ENCODE measurements around the gene TTN. TPM values are rescaled to one million over a fixed set of nuclear protein-coding genes. Genes with fewer than 3 reads are reported as not detected.

Gene TTN
- polyA plus RNA-seq, 3 donors, result under 0.01 to 0.12 (median 0.08) TPM

GRCh38 chr2:178641498-178641897, 165.7 kb downstream of the TTN start:
- no CpG with 5 or more reads among the region's 1 CpG for WGBS (ENCODE audit: insufficient coverage)
- TF ChIP-seq, protein P1, sequence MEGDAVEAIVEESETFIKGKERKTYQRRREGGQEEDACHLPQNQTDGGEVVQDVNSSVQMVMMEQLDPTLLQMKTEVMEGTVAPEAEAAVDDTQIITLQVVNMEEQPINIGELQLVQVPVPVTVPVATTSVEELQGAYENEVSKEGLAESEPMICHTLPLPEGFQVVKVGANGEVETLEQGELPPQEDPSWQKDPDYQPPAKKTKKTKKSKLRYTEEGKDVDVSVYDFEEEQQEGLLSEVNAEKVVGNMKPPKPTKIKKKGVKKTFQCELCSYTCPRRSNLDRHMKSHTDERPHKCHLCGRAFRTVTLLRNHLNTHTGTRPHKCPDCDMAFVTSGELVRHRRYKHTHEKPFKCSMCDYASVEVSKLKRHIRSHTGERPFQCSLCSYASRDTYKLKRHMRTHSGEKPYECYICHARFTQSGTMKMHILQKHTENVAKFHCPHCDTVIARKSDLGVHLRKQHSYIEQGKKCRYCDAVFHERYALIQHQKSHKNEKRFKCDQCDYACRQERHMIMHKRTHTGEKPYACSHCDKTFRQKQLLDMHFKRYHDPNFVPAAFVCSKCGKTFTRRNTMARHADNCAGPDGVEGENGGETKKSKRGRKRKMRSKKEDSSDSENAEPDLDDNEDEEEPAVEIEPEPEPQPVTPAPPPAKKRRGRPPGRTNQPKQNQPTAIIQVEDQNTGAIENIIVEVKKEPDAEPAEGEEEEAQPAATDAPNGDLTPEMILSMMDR (IDR thresholded peaks at IDR 0.05), result no peak
- no peak overlapping the region for H2AFZ ChIP-seq (ENCODE audit: insufficient read depth, low read depth, low read length, poor library complexity, severe bottlenecking)
- H3K9me3 ChIP-seq (replicated peaks in 1 of 2; ENCODE audit: control insufficient read depth in 1 of 2, insufficient read depth in 1 of 2, low read length in 2 of 2), result no peaks in the 10 kb centered on the region
- H3K4me3 ChIP-seq (replicated peaks in 1 of 3; ENCODE audit: low read depth in 2 of 3, low read length in 3 of 3), result no peak overlapping the region
- H3K4me2 ChIP-seq (replicated peaks; ENCODE audit: extremely low read depth, low read length, poor library complexity, severe bottlenecking), result no peak overlapping the region
- no peaks in the 10 kb centered on the region for H4K20me1 ChIP-seq (ENCODE audit: insufficient read depth, low read length)
- no peaks in the 10 kb centered on the region for H3K36me3 ChIP-seq (replicated peaks in 1 of 2; ENCODE audit: control insufficient read depth in 1 of 2, insufficient read depth in 2 of 2, low read length in 2 of 2)
- H3K27ac ChIP-seq (ENCODE audit: low read depth in 1 of 2, low read length in 2 of 2), result no peak overlapping the region
- H3K79me2 ChIP-seq (ENCODE audit: insufficient read depth, low read length), result no peaks in the 10 kb centered on the region
- H3K27me3 ChIP-seq (ENCODE audit: control insufficient read depth in 2 of 2, insufficient read depth in 2 of 2, low read length in 2 of 2), result no peaks in the 10 kb centered on the region
- peaks cover 0 to 2% (median 0%) of the 10 kb centered on the region in 7 donors for H3K9me3 Mint-ChIP-seq
- intact Hi-C loops (cut with micrococcal nuclease), result no loop called here
- H3K9ac ChIP-seq (ENCODE audit: insufficient read depth, low read length, poor library complexity, severe bottlenecking), result no peak overlapping the region
- H3K36me3 Mint-ChIP-seq, result no peaks in the 10 kb centered on the region
- no peak for DNase-seq
- H3K27me3 Mint-ChIP-seq (ENCODE audit: low read depth in 3 of 3), result no peaks in the 10 kb centered on the region
- no peak overlapping the region for H3K4me3 Mint-ChIP-seq
- H3K4me1 Mint-ChIP-seq, result no peaks in the 10 kb centered on the region
- no peaks in the 10 kb centered on the region for H3K4me1 ChIP-seq (ENCODE audit: control insufficient read depth in 1 of 2, insufficient read depth in 2 of 2, low read length in 2 of 2)
- H3K27ac Mint-ChIP-seq, result no peak overlapping the region

DNA sequence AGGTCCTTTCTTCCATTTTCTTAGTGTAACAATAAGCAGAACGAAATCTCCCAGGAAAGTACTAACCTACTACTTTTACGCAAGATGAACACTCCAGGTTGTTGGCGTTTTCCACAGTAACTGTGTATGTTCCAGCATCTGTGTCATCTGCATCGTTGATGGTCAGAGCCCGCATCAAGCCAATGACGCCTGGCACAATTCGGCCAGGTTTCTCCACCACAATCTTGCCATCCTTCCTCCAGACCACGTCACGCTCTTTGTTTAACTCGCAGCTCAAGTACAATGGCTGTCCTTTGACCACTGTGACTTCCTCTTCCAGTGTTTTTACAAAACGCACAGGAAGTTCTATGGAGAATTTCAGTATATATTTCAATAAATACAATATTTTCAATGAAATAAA, 171.3 kb downstream of the TTN start:
- intact Hi-C loops (cut with micrococcal nuclease), result no loop called here
- 90% methylated on average over 8 of the region's 11 CpGs for WGBS (ENCODE audit: insufficient coverage)
- H3K9ac ChIP-seq (ENCODE audit: insufficient read depth, low read length, poor library complexity, severe bottlenecking), result no peak overlapping the region
- no peaks in the 10 kb centered on the region for H3K79me2 ChIP-seq (ENCODE audit: insufficient read depth, low read length)
- H3K27me3 ChIP-seq (ENCODE audit: control insufficient read depth in 2 of 2, insufficient read depth in 2 of 2, low read length in 2 of 2), result no peaks in the 10 kb centered on the region
- Mint-ChIP-seq H3K4me1 (no peaks in the 10 kb centered on the region), H3K9me3 (no peaks in the 10 kb centered on the region), H3K27me3 (ENCODE audit: low read depth in 3 of 3) (no peaks in the 10 kb centered on the region), H3K36me3 (no peaks in the 10 kb centered on the region), H3K27ac (no peak overlapping the region), H3K4me3 (no peak overlapping the region)
- H3K4me2 ChIP-seq (replicated peaks; ENCODE audit: extremely low read depth, low read length, poor library complexity, severe bottlenecking), result no peak overlapping the region
- DNase-seq, result no peak
- no peaks in the 10 kb centered on the region for H3K36me3 ChIP-seq (replicated peaks in 1 of 2; ENCODE audit: control insufficient read depth in 1 of 2, insufficient read depth in 2 of 2, low read length in 2 of 2)
- H3K9me3 ChIP-seq (replicated peaks in 1 of 2; ENCODE audit: control insufficient read depth in 1 of 2, insufficient read depth in 1 of 2, low read length in 2 of 2), result no peaks in the 10 kb centered on the region
- TF ChIP-seq, protein P1 (IDR thresholded peaks at IDR 0.05), result no peak
- no peaks in the 10 kb centered on the region for H3K4me1 ChIP-seq (ENCODE audit: control insufficient read depth in 1 of 2, insufficient read depth in 2 of 2, low read length in 2 of 2)
- no peak overlapping the region for H3K27ac ChIP-seq (ENCODE audit: low read depth in 1 of 2, low read length in 2 of 2)
- no peak overlapping the region for H3K4me3 ChIP-seq (replicated peaks in 1 of 3; ENCODE audit: low read depth in 2 of 3, low read length in 3 of 3)
- H4K20me1 ChIP-seq (ENCODE audit: insufficient read depth, low read length), result no peaks in the 10 kb centered on the region
- no peak overlapping the region for H2AFZ ChIP-seq (ENCODE audit: insufficient read depth, low read depth, low read length, poor library complexity, severe bottlenecking)

Data from CD14-positive monocyte (primary cell).